ENCODE results near the gene CCRL2. TPM values are rescaled to one million over a fixed set of nuclear protein-coding genes. Genes with fewer than 3 reads are reported as not detected.

Gene CCRL2
- total and polyA plus RNA-seq, 2 donors from 2014 or later: 2.1 to 2.8 TPM

DNA sequence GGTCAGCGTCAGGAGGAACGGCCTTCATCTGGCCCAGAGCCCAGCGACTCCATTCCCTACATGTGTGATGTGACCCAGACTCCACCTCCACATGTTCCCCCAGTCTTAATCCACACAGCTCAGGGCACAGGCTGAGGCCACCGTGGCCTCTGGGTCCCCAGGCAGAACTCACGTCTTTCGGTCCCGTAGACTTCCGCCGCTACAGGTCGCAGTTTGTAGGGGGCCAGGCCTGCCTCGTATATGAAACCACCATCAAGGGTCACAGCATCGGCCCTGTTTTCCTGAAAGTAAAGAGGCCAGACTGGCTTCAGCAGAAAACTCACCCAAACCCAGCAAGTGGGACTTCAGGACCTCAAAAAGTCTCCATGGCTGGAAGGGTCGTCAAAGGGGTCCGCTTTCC, 49.1 kb downstream of the CCRL2 start:
- no peaks in the 10 kb centered on the region for H3K27me3 ChIP-seq (ENCODE audit: control insufficient read depth, insufficient read depth, low read length)
- TF ChIP-seq, protein P1, sequence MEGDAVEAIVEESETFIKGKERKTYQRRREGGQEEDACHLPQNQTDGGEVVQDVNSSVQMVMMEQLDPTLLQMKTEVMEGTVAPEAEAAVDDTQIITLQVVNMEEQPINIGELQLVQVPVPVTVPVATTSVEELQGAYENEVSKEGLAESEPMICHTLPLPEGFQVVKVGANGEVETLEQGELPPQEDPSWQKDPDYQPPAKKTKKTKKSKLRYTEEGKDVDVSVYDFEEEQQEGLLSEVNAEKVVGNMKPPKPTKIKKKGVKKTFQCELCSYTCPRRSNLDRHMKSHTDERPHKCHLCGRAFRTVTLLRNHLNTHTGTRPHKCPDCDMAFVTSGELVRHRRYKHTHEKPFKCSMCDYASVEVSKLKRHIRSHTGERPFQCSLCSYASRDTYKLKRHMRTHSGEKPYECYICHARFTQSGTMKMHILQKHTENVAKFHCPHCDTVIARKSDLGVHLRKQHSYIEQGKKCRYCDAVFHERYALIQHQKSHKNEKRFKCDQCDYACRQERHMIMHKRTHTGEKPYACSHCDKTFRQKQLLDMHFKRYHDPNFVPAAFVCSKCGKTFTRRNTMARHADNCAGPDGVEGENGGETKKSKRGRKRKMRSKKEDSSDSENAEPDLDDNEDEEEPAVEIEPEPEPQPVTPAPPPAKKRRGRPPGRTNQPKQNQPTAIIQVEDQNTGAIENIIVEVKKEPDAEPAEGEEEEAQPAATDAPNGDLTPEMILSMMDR (IDR thresholded peaks at IDR 0.05; ENCODE audit: borderline replicate concordance, extremely low read depth, insufficient read depth): no peak
- no peaks in the 10 kb centered on the region for H3K4me1 ChIP-seq (ENCODE audit: control insufficient read depth in 2 of 3, insufficient read depth in 2 of 3, low read depth in 1 of 3, low read length in 3 of 3)
- no peaks in the 10 kb centered on the region for H3K36me3 ChIP-seq (ENCODE audit: control insufficient read depth in 2 of 3, insufficient read depth in 3 of 3, low read length in 3 of 3)
- no peaks in the 10 kb centered on the region for H3K9me3 ChIP-seq (ENCODE audit: control insufficient read depth in 2 of 3, insufficient read depth in 1 of 3, low read length in 3 of 3)
- H3K4me3 ChIP-seq (ENCODE audit: low read length in 3 of 3): no peak overlapping the region
- intact Hi-C loops (cut with DNase I): no loop called here
- DNase-seq (no peak), FAIRE-seq (no peak)
- no peak overlapping the region for H3K27ac ChIP-seq (ENCODE audit: low read depth in 2 of 2, low read length in 2 of 2)
- no peak overlapping the region for H3K9ac ChIP-seq (ENCODE audit: low read length in 3 of 3)

Other genes starting within 250 kb of the CCRL2 start
- 13.8 TPM for gene CCR1, start 198.9 kb upstream of the CCRL2 start, total RNA-seq
- gene CCR1, start 198.9 kb upstream of the CCRL2 start, polyA plus RNA-seq (ENCODE audit: insufficient read depth, low read depth, low replicate concordance): 7.4 TPM
- gene CCR3, start 164.8 kb upstream of the CCRL2 start, total RNA-seq: not detected
- not detected for gene CCR3, start 164.8 kb upstream of the CCRL2 start, polyA plus RNA-seq (ENCODE audit: insufficient read depth, low read depth, low replicate concordance)
- gene CCR2, start 53.1 kb upstream of the CCRL2 start, total RNA-seq: 8.1 TPM
- gene CCR2, start 53.1 kb upstream of the CCRL2 start, polyA plus RNA-seq (ENCODE audit: insufficient read depth, low read depth, low replicate concordance): 0.62 TPM
- 4.4 TPM for gene CCR5, start 36.3 kb upstream of the CCRL2 start, total RNA-seq
- 0.32 TPM for gene CCR5, start 36.3 kb upstream of the CCRL2 start, polyA plus RNA-seq (ENCODE audit: insufficient read depth, low read depth, low replicate concordance)
- gene LTF, start 57.6 kb downstream of the CCRL2 start, total RNA-seq: 1,823 TPM
- gene LTF, start 57.6 kb downstream of the CCRL2 start, polyA plus RNA-seq (ENCODE audit: insufficient read depth, low read depth, low replicate concordance): 34.7 TPM
- gene RTP3, start 90.7 kb downstream of the CCRL2 start, total RNA-seq: not detected
- gene RTP3, start 90.7 kb downstream of the CCRL2 start, polyA plus RNA-seq (ENCODE audit: insufficient read depth, low read depth, low replicate concordance): 0.30 TPM
- gene LRRC2, start 159.0 kb downstream of the CCRL2 start, total RNA-seq: 7.5 TPM
- gene LRRC2, start 159.0 kb downstream of the CCRL2 start, polyA plus RNA-seq (ENCODE audit: insufficient read depth, low read depth, low replicate concordance): 3.4 TPM
- gene FAM240A, start 205.3 kb downstream of the CCRL2 start, total RNA-seq: 0.44 TPM
- not detected for gene FAM240A, start 205.3 kb downstream of the CCRL2 start, polyA plus RNA-seq (ENCODE audit: insufficient read depth, low read depth, low replicate concordance)

All from kidney (tissue), 14 donors.